Caco-2 (cell line): ENCODE results near the gene TTC28. TPM values are rescaled to one million over a fixed set of nuclear protein-coding genes. Genes with fewer than 3 reads are reported as not detected.

Source experiments
- BruUV-seq: library from RNA; stranded (reverse); fragments of 400-500 nt; replicated peaks from 2 replicates; lab custom pipeline; 2021; lab: Mats Ljungman, UMichigan
- CTCF ChIA-PET: fragments of 300-600 bp; sonication (Branson Sonifier 250); formaldehyde crosslinking; loops from one replicate; lab custom pipeline; 2022; ENCODE audit warnings: antibody characterized with exemption; lab: Charles Lee
- POLR2A ChIA-PET: fragments of 300-600 bp; sonication (Branson Sonifier 250); formaldehyde crosslinking; loops from one replicate; lab custom pipeline; 2022; ENCODE audit warnings: antibody characterized with exemption; lab: Charles Lee
- DNase-seq, 2 experiments: peaks; one replicate each; pipeline versions ENCODE4 v3.0.0 to v3.0.0-alpha.2; 2020 to 2022
- H3K27me3 ChIP-seq: replicated peaks from 2 replicates; pipeline ENCODE4 v1.6.0; 2011; ENCODE audit warnings: low read length; ENCODE audit not compliant: control insufficient read depth, insufficient read depth
- H3K36me3 ChIP-seq: 2 replicates; pipeline ENCODE4 v1.5.1; 2011; ENCODE audit warnings: low read length; ENCODE audit not compliant: control insufficient read depth, insufficient read depth
- H3K4me1 ChIP-seq: fragments of 250-450 bp; sonication (Bioruptor Pico); 2 replicates; pipeline ENCODE4 v1.5.1; 2020; ENCODE audit warnings: mild to moderate bottlenecking
- H3K4me3 ChIP-seq: 2 replicates; pipeline ENCODE4 v1.5.1; 2011; ENCODE audit warnings: low read depth, mild to moderate bottlenecking, control low read depth, low read length
- H3K9me3 ChIP-seq: fragments of 250-450 bp; sonication (Bioruptor Pico); 2 replicates; pipeline ENCODE4 v1.5.1; 2020; ENCODE audit warnings: mild to moderate bottlenecking, moderate library complexity
- H3K27ac Mint-ChIP-seq: one replicate; pipeline ENCODE4 v1.8.0; 2022; ENCODE audit warnings: mixed read lengths; ENCODE audit not compliant: unreplicated experiment
- H3K27me3 Mint-ChIP-seq: one replicate; pipeline ENCODE4 v1.8.0; 2022; ENCODE audit warnings: mixed read lengths; ENCODE audit not compliant: insufficient read depth, unreplicated experiment
- H3K36me3 Mint-ChIP-seq: one replicate; pipeline ENCODE4 v1.8.0; 2022; ENCODE audit warnings: mild to moderate bottlenecking, mixed read lengths; ENCODE audit not compliant: insufficient read depth, unreplicated experiment
- H3K4me1 Mint-ChIP-seq: one replicate; pipeline ENCODE4 v1.8.0; 2022; ENCODE audit warnings: low read depth, mixed read lengths; ENCODE audit not compliant: unreplicated experiment
- H3K4me3 Mint-ChIP-seq: one replicate; pipeline ENCODE4 v1.8.0; 2022; ENCODE audit warnings: mild to moderate bottlenecking, moderate library complexity, mixed read lengths; ENCODE audit not compliant: unreplicated experiment
- H3K9me3 Mint-ChIP-seq: one replicate; pipeline ENCODE4 v1.8.0; 2022; ENCODE audit warnings: mixed read lengths; ENCODE audit not compliant: unreplicated experiment
- intact Hi-C: fragments of 100-400 bp; cut with micrococcal nuclease; formaldehyde crosslinking; loops from one replicate; pipeline ENCODE4 v1.10.0; 2022; ENCODE audit not compliant: unreplicated experiment
- total RNA-seq: library from RNA; stranded (reverse); gene quantifications from 2 replicates; pipeline ENCODE4 v1.2.3, GENCODE V29; 2022
- TF ChIP-seq, protein P1 (sequence below), 2 experiments: fragments of 200-600 bp in 1 of 2; IDR thresholded peaks; 1 replicate in 1 of 2; 2 replicates in 1 of 2; pipeline versions ENCODE4 v1.5.1 to v1.8.0; 2011 to 2022; ENCODE audit warnings: antibody characterized with exemption in 1 of 2, control low read depth in 1 of 2, inconsistent platforms in 1 of 2, low read depth in 1 of 2, low read length in 1 of 2, mild to moderate bottlenecking in 1 of 2, moderate library complexity in 1 of 2; ENCODE audit not compliant: insufficient read depth in 1 of 2, severe bottlenecking in 1 of 2, unreplicated experiment in 1 of 2

TTC28 gene
- total RNA-seq, 1 experiment from 2014 or later: 12.0 TPM

GRCh38 chr22:27985323-27986275 lies 694.0 kb downstream of the TTC28 start:
- no TSS peak for BruUV-seq
- Histone ChIP-seq H3K9me3 (no peaks in the 10 kb centered on the region), H3K4me1 (no peaks in the 10 kb centered on the region), H3K36me3 (no peaks in the 10 kb centered on the region), H3K4me3 (no peak overlapping the region), H3K27me3 (no peaks in the 10 kb centered on the region)
- no peaks in the 10 kb centered on the region for H3K4me1 Mint-ChIP-seq
- intact Hi-C loops: no loop called here
- TF ChIP-seq, protein P1, sequence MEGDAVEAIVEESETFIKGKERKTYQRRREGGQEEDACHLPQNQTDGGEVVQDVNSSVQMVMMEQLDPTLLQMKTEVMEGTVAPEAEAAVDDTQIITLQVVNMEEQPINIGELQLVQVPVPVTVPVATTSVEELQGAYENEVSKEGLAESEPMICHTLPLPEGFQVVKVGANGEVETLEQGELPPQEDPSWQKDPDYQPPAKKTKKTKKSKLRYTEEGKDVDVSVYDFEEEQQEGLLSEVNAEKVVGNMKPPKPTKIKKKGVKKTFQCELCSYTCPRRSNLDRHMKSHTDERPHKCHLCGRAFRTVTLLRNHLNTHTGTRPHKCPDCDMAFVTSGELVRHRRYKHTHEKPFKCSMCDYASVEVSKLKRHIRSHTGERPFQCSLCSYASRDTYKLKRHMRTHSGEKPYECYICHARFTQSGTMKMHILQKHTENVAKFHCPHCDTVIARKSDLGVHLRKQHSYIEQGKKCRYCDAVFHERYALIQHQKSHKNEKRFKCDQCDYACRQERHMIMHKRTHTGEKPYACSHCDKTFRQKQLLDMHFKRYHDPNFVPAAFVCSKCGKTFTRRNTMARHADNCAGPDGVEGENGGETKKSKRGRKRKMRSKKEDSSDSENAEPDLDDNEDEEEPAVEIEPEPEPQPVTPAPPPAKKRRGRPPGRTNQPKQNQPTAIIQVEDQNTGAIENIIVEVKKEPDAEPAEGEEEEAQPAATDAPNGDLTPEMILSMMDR (IDR thresholded peaks at IDR 0.05; ENCODE audit: insufficient read depth in 1 of 2, low read depth in 1 of 2, low read length in 1 of 2, severe bottlenecking in 1 of 2, unreplicated experiment in 1 of 2): no peak
- peak overlapping the region; percentile 55 for H3K27ac Mint-ChIP-seq
- no peak for DNase-seq
- POLR2A ChIA-PET: no interaction called here
- CTCF ChIA-PET: no interaction called here
- H3K9me3 Mint-ChIP-seq: no peaks in the 10 kb centered on the region
- H3K36me3 Mint-ChIP-seq: no peaks in the 10 kb centered on the region
- no peaks in the 10 kb centered on the region for H3K27me3 Mint-ChIP-seq
- H3K4me3 Mint-ChIP-seq: no peak overlapping the region

DNA sequence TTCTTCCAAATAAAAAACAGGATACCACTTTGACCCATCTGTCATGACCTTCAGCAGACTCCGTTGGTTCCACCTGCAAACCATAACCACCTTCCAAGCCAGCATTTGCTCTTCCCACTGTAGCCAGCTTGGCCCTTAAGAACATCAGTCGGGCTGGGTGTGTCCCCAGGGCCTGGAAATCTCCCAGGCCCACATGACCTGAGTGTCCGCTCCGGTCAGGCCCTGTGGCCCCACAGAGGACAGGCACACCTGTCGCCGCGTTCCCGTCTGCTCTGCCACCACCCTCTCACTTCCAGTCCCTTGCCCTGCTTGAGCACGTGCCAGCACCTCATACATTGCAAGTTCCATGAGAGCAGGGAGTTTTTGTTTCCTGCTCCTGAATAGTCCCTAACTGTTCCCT lies 694.9 kb downstream of the TTC28 start:
- ChIA-PET CTCF (no interaction called here), POLR2A (no interaction called here)
- H3K4me3 ChIP-seq: no peak overlapping the region
- no peak for DNase-seq
- intact Hi-C loops: no loop called here
- H3K36me3 ChIP-seq: no peaks in the 10 kb centered on the region
- TF ChIP-seq, protein P1 (IDR thresholded peaks at IDR 0.05; ENCODE audit: insufficient read depth in 1 of 2, low read depth in 1 of 2, low read length in 1 of 2, severe bottlenecking in 1 of 2, unreplicated experiment in 1 of 2): no peak
- H3K9me3 Mint-ChIP-seq: no peaks in the 10 kb centered on the region
- no peaks in the 10 kb centered on the region for H3K27me3 ChIP-seq
- H3K36me3 Mint-ChIP-seq: no peaks in the 10 kb centered on the region
- H3K4me1 ChIP-seq: no peaks in the 10 kb centered on the region
- no peaks in the 10 kb centered on the region for H3K4me1 Mint-ChIP-seq
- H3K9me3 ChIP-seq: no peaks in the 10 kb centered on the region
- BruUV-seq: no TSS peak
- no peaks in the 10 kb centered on the region for H3K27me3 Mint-ChIP-seq
- no peak overlapping the region for H3K4me3 Mint-ChIP-seq
- no peak overlapping the region for H3K27ac Mint-ChIP-seq

GRCh38 chr22:27984001-27984695 lies 695.5 kb downstream of the TTC28 start:
- DNase-seq: no peak
- H3K4me1 Mint-ChIP-seq: no peaks in the 10 kb centered on the region
- ChIA-PET POLR2A (no interaction called here), CTCF (no interaction called here)
- Histone ChIP-seq H3K9me3 (no peaks in the 10 kb centered on the region), H3K4me1 (no peaks in the 10 kb centered on the region), H3K36me3 (no peaks in the 10 kb centered on the region), H3K27me3 (no peaks in the 10 kb centered on the region), H3K4me3 (no peak overlapping the region)
- H3K27ac Mint-ChIP-seq: no peak overlapping the region
- no peak overlapping the region for H3K4me3 Mint-ChIP-seq
- H3K36me3 Mint-ChIP-seq: no peaks in the 10 kb centered on the region
- TF ChIP-seq, protein P1 (IDR thresholded peaks at IDR 0.05; ENCODE audit: insufficient read depth in 1 of 2, low read depth in 1 of 2, low read length in 1 of 2, severe bottlenecking in 1 of 2, unreplicated experiment in 1 of 2): no peak
- BruUV-seq: no TSS peak
- no peaks in the 10 kb centered on the region for H3K27me3 Mint-ChIP-seq
- H3K9me3 Mint-ChIP-seq: no peaks in the 10 kb centered on the region
- intact Hi-C loops: no loop called here
